Astrocyte of the spinal cord (primary cell): ENCODE measurements around the gene CHCHD6.

Experiments
- DNase-seq: peaks from one replicate; pipeline ENCODE4 v3.0.0; 2011; ENCODE audit warnings: low read depth, low spot score
- H3K4me3 ChIP-seq: 2 replicates; pipeline ENCODE4 v1.5.1; 2011; ENCODE audit warnings: low read depth, mild to moderate bottlenecking, low read length, moderate library complexity
- CTCF ChIP-seq: IDR thresholded peaks from 2 replicates; pipeline ENCODE4 v1.5.1; 2012; ENCODE audit warnings: low read depth, mild to moderate bottlenecking, low read length, inconsistent platforms
- in situ Hi-C: cut with HindIII; loops from 2 replicates; pipeline ENCODE4 v1.10.0; 2017; ENCODE audit warnings: low sequenced_read_pairs

CHCHD6 gene

GRCh38 chr3:126836220-126836860 lies 132.3 kb downstream of the CHCHD6 start:
- in situ Hi-C loops, result no loop called here
- no peak for DNase-seq
- no peak overlapping the region for H3K4me3 ChIP-seq
- TF ChIP-seq CTCF, result no peak

- in situ Hi-C loops, result no loop called here
- no peak for DNase-seq
- no peak overlapping the region for H3K4me3 ChIP-seq
- TF ChIP-seq CTCF, result no peak
These were observed 133.7 kb downstream of the CHCHD6 start for GRCh38 chr3:126837773-126838172.

- in situ Hi-C loops, result no loop called here
- no peak for DNase-seq
- TF ChIP-seq CTCF, result no peak
- no peak overlapping the region for H3K4me3 ChIP-seq
These were observed 142.1 kb downstream of the CHCHD6 start for GRCh38 chr3:126845920-126846715.

- no peak for TF ChIP-seq CTCF
- H3K4me3 ChIP-seq, result no peak overlapping the region
- in situ Hi-C loops, result no loop called here
- no peak for DNase-seq
These were observed 143.0 kb downstream of the CHCHD6 start for GRCh38 chr3:126847061-126847460.

GRCh38 chr3:126848991-126849390 lies 145.0 kb downstream of the CHCHD6 start:
- in situ Hi-C loops, result no loop called here
- no peak overlapping the region for H3K4me3 ChIP-seq
- no peak for TF ChIP-seq CTCF
- DNase-seq, result no peak

- in situ Hi-C loops, result no loop called here
- H3K4me3 ChIP-seq, result no peak overlapping the region
- no peak for TF ChIP-seq CTCF
- DNase-seq, result no peak
These were observed 145.7 kb downstream of the CHCHD6 start for GRCh38 chr3:126849768-126850167.
